HepG2 (cell line): ENCODE data around the gene CKAP2. TPM values are rescaled to one million over a fixed set of nuclear protein-coding genes. Genes with fewer than 3 reads are reported as not detected.

Source experiments
- CEBPG ChIP-seq: IDR thresholded peaks from 2 replicates; pipeline ENCODE4 v1.6.1; 2016
- CHD4 ChIP-seq: fragments of 200-600 bp; sonication (generic); IDR thresholded peaks from 2 replicates; pipeline ENCODE4 v1.7.0; 2017; ENCODE audit warnings: mild to moderate bottlenecking, low read length, borderline replicate concordance
- FIP1L1 ChIP-seq: fragments of 200-400 bp; formaldehyde crosslinking; IDR thresholded peaks from 2 replicates; pipeline ENCODE4 v1.6.1; 2018; ENCODE audit warnings: low read depth, mild to moderate bottlenecking, low read length, moderate library complexity, borderline replicate concordance; ENCODE audit not compliant: insufficient read depth
- HDAC6 ChIP-seq: fragments of 200-600 bp; sonication (generic); IDR thresholded peaks from 2 replicates; pipeline ENCODE4 v1.7.0; 2017; ENCODE audit warnings: mild to moderate bottlenecking, antibody characterized with exemption, low read length, low read depth
- MBD4 ChIP-seq: IDR thresholded peaks from 2 replicates; pipeline ENCODE4 v1.6.1; 2012; ENCODE audit warnings: low read length, inconsistent platforms, borderline replicate concordance
- MZF1 ChIP-seq: sonication (generic); formaldehyde crosslinking; IDR thresholded peaks from 2 replicates; pipeline ENCODE4 v1.8.1; 2023; ENCODE audit warnings: mild to moderate bottlenecking, missing genetic modification reagents, borderline replicate concordance
- NBN ChIP-seq: fragments of 450-650 bp; conservative IDR thresholded peaks from 2 replicates; pipeline ENCODE4 v1.6.1; 2017
- PCBP2 ChIP-seq: fragments of 200-400 bp; formaldehyde crosslinking; optimal IDR thresholded peaks from 2 replicates; pipeline ENCODE3; 2018; ENCODE audit warnings: low read length, low read depth; ENCODE audit not compliant: poor library complexity, severe bottlenecking
- RFXANK ChIP-seq: IDR thresholded peaks from 2 replicates; pipeline ENCODE4 v1.6.1; 2016
- TFDP1 ChIP-seq: IDR thresholded peaks from 2 replicates; pipeline ENCODE4 v1.6.1; 2016; ENCODE audit warnings: missing compliant biosample characterization, missing genetic modification reagents, borderline replicate concordance
- ZNF839 ChIP-seq: sonication (generic); formaldehyde crosslinking; IDR thresholded peaks from 2 replicates; pipeline ENCODE4 v1.4.0; 2020; ENCODE audit warnings: missing genetic modification reagents, mild to moderate bottlenecking, borderline replicate concordance
- ZSCAN31 ChIP-seq: sonication (generic); formaldehyde crosslinking; IDR thresholded peaks from 2 replicates; pipeline ENCODE4 v1.5.0; 2020; ENCODE audit warnings: low read depth, mild to moderate bottlenecking, missing genetic modification reagents
- polyA plus RNA-seq, 8 experiments: library from polyadenylated mRNA; depleted of rRNA in 3 of 8; stranded (reverse) in 7 of 8; unstranded in 1 of 8; fragments of >200 nt; fragmentation: Illumina TruSeq in 4 of 8; extraction: Trizol in 4 of 8; gene quantifications; 2 replicates each; pipeline versions ENCODE4 v1.2.1 to v1.2.3, GENCODE V29; 2011 to 2016; ENCODE audit warnings: low read depth in 4 of 8, missing spikeins in 1 of 8, mixed read lengths in 1 of 8; ENCODE audit not compliant: insufficient read depth in 1 of 8
- total RNA-seq, 5 experiments: library from RNA; depleted of rRNA; stranded (reverse); fragments of >200 nt; fragmentation: Illumina TruSeq; extraction: Trizol; gene quantifications; 2 replicates each; pipeline ENCODE4 v1.2.3, GENCODE V29; 2016; ENCODE audit warnings: low read depth in 1 of 5
- TF ChIP-seq, protein P1 (sequence below): sonication (generic); formaldehyde crosslinking; IDR thresholded peaks from 2 replicates; pipeline ENCODE4 v1.4.0; 2020; ENCODE audit warnings: low read depth, missing genetic modification reagents
- TF ChIP-seq, protein P2 (sequence below): sonication (generic); formaldehyde crosslinking; IDR thresholded peaks from 2 replicates; pipeline ENCODE4 v1.8.1; 2023; ENCODE audit warnings: mild to moderate bottlenecking, missing genetic modification reagents
- TF ChIP-seq, protein P3 (sequence below): sonication (generic); formaldehyde crosslinking; IDR thresholded peaks from 2 replicates; pipeline ENCODE4; 2020; ENCODE audit warnings: missing genetic modification reagents, mild to moderate bottlenecking, borderline replicate concordance
- TF ChIP-seq, protein P4 (sequence below): sonication (generic); formaldehyde crosslinking; IDR thresholded peaks from 2 replicates; pipeline ENCODE4 v1.4.0; 2020; ENCODE audit warnings: mild to moderate bottlenecking, missing genetic modification reagents

Gene CKAP2
- total and polyA plus RNA-seq, 2 of the 13 experiments (the other 11 are each of a cell fraction or from before 2014, with no cell fraction given) = 6.7 to 40.3 TPM

DNA sequence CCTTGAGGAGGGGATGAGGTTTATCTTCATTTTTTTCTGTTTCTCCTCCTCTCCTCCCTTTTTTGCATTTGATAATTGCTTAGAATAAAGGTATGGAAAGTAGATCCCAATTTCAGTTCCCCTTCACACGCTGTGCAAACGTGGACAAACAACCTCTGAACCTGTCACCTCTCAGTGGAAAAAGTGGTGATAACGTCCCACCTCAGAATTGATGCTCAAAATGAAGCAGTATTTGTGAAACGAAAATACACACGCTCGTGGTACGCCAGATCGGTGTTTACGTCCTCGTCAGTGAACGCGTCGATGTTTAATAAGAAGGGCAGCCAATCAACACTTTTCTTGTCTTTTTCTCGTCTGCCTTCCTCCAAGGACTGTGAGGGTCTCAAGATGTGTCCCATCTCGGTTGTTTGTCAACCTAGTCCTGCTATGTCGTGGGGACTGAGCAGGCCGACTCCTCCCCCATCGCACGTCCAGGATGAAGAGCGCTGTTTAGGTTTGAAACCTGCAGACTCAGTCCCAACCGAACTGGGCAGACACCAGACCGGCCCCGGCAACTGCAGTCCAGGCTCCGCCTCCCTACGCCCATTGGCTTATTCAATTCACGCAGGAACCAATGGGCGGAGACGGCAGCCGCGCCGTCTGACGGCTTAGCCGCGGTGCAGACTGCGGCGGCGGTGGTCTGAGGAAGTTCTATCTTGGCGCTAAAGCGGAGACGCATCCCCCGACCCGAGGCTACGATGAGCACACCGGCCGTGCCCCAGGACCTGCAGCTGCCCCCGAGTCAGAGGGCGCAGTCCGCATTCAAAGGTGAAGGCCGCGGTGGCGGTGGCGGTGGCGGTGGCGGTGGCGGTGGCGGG lies at the start of gene CKAP2 (continued):
- TF ChIP-seq, protein P1, sequence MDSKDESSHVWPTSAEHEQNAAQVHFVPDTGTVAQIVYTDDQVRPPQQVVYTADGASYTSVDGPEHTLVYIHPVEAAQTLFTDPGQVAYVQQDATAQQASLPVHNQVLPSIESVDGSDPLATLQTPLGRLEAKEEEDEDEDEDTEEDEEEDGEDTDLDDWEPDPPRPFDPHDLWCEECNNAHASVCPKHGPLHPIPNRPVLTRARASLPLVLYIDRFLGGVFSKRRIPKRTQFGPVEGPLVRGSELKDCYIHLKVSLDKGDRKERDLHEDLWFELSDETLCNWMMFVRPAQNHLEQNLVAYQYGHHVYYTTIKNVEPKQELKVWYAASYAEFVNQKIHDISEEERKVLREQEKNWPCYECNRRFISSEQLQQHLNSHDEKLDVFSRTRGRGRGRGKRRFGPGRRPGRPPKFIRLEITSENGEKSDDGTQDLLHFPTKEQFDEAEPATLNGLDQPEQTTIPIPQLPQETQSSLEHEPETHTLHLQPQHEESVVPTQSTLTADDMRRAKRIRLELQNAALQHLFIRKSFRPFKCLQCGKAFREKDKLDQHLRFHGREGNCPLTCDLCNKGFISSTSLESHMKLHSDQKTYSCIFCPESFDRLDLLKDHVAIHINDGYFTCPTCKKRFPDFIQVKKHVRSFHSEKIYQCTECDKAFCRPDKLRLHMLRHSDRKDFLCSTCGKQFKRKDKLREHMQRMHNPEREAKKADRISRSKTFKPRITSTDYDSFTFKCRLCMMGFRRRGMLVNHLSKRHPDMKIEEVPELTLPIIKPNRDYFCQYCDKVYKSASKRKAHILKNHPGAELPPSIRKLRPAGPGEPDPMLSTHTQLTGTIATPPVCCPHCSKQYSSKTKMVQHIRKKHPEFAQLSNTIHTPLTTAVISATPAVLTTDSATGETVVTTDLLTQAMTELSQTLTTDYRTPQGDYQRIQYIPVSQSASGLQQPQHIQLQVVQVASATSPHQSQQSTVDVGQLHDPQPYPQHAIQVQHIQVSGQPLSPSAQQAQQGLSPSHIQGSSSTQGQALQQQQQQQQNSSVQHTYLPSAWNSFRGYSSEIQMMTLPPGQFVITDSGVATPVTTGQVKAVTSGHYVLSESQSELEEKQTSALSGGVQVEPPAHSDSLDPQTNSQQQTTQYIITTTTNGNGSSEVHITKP = no peak
- TF ChIP-seq, protein P2, sequence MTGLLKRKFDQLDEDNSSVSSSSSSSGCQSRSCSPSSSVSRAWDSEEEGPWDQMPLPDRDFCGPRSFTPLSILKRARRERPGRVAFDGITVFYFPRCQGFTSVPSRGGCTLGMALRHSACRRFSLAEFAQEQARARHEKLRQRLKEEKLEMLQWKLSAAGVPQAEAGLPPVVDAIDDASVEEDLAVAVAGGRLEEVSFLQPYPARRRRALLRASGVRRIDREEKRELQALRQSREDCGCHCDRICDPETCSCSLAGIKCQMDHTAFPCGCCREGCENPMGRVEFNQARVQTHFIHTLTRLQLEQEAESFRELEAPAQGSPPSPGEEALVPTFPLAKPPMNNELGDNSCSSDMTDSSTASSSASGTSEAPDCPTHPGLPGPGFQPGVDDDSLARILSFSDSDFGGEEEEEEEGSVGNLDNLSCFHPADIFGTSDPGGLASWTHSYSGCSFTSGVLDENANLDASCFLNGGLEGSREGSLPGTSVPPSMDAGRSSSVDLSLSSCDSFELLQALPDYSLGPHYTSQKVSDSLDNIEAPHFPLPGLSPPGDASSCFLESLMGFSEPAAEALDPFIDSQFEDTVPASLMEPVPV (CRISPR knock-in tag) = peak; percentile 83; the same call in 1 of the 2 replicates
- no peak for TF ChIP-seq FIP1L1
- TF ChIP-seq ZNF839 = no peak; the same call in 1 of the 2 replicates
- peak; percentile 86 for TF ChIP-seq RFXANK
- no peak for TF ChIP-seq NBN
- no peak for TF ChIP-seq CEBPG (CRISPR knock-in tag)
- TF ChIP-seq, protein P3, sequence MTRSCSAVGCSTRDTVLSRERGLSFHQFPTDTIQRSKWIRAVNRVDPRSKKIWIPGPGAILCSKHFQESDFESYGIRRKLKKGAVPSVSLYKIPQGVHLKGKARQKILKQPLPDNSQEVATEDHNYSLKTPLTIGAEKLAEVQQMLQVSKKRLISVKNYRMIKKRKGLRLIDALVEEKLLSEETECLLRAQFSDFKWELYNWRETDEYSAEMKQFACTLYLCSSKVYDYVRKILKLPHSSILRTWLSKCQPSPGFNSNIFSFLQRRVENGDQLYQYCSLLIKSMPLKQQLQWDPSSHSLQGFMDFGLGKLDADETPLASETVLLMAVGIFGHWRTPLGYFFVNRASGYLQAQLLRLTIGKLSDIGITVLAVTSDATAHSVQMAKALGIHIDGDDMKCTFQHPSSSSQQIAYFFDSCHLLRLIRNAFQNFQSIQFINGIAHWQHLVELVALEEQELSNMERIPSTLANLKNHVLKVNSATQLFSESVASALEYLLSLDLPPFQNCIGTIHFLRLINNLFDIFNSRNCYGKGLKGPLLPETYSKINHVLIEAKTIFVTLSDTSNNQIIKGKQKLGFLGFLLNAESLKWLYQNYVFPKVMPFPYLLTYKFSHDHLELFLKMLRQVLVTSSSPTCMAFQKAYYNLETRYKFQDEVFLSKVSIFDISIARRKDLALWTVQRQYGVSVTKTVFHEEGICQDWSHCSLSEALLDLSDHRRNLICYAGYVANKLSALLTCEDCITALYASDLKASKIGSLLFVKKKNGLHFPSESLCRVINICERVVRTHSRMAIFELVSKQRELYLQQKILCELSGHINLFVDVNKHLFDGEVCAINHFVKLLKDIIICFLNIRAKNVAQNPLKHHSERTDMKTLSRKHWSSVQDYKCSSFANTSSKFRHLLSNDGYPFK (CRISPR knock-in tag) = no peak
- no peak for TF ChIP-seq MBD4
- TF ChIP-seq PCBP2 = no peak
- TF ChIP-seq HDAC6 = no peak
- peak; percentile 93 for TF ChIP-seq TFDP1
- TF ChIP-seq MZF1 = no peak
- TF ChIP-seq ZSCAN31 (CRISPR knock-in tag) = no peak; the same call in none of the 2 replicates
- TF ChIP-seq, protein P4, sequence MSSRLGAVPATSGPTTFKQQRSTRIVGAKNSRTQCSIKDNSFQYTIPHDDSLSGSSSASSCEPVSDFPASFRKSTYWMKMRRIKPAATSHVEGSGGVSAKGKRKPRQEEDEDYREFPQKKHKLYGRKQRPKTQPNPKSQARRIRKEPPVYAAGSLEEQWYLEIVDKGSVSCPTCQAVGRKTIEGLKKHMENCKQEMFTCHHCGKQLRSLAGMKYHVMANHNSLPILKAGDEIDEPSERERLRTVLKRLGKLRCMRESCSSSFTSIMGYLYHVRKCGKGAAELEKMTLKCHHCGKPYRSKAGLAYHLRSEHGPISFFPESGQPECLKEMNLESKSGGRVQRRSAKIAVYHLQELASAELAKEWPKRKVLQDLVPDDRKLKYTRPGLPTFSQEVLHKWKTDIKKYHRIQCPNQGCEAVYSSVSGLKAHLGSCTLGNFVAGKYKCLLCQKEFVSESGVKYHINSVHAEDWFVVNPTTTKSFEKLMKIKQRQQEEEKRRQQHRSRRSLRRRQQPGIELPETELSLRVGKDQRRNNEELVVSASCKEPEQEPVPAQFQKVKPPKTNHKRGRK (CRISPR knock-in tag) = no peak
- TF ChIP-seq CHD4 = no peak
